Parathyroid adenoma (tissue), 2 donors: ENCODE results near the gene KICS2.

Experiments
- H2AFZ ChIP-seq: fragments of 300-600 bp; sonication (generic); one replicate; pipeline ENCODE4 v1.7.0; 2017; ENCODE audit warnings: antibody characterized with exemption, mild to moderate bottlenecking
- H3K27ac ChIP-seq: fragments of 300-600 bp; sonication (generic); one replicate; pipeline ENCODE4 v1.7.0; 2017
- H3K27me3 ChIP-seq: fragments of 300-600 bp; sonication (generic); one replicate; pipeline ENCODE4 v1.7.0; 2017; ENCODE audit warnings: low read length; ENCODE audit not compliant: control insufficient read depth, insufficient read depth
- H3K36me3 ChIP-seq: fragments of 300-600 bp; sonication (generic); one replicate; pipeline ENCODE4 v1.7.0; 2017; ENCODE audit warnings: low read length; ENCODE audit not compliant: control insufficient read depth, insufficient read depth
- H3K4me1 ChIP-seq: fragments of 300-600 bp; sonication (generic); one replicate; pipeline ENCODE4 v1.7.0; 2017; ENCODE audit warnings: control low read depth
- H3K4me2 ChIP-seq: fragments of 300-600 bp; sonication (generic); one replicate; pipeline ENCODE4 v1.7.0; 2017; ENCODE audit warnings: low read length
- H3K4me3 ChIP-seq: fragments of 300-600 bp; sonication (generic); one replicate; pipeline ENCODE4 v1.7.0; 2017; ENCODE audit warnings: low read depth, low read length
- H3K79me2 ChIP-seq: fragments of 300-600 bp; sonication (generic); one replicate; pipeline ENCODE4 v1.7.0; 2017; ENCODE audit warnings: control low read depth
- H3K9ac ChIP-seq: fragments of 300-600 bp; sonication (generic); one replicate; pipeline ENCODE4 v1.7.0; 2017; ENCODE audit warnings: mild to moderate bottlenecking
- H3K9me3 ChIP-seq: fragments of 300-600 bp; sonication (generic); one replicate; pipeline ENCODE4 v1.7.0; 2017; ENCODE audit warnings: low read length; ENCODE audit not compliant: control insufficient read depth
- CTCF ChIP-seq: fragments of 300-600 bp; sonication (generic); IDR thresholded peaks from one replicate; pipeline ENCODE4 v1.7.0; 2017; ENCODE audit warnings: antibody characterized with exemption, mild to moderate bottlenecking
- donor health status: primary hyperparathyroidism.

Gene KICS2

DNA sequence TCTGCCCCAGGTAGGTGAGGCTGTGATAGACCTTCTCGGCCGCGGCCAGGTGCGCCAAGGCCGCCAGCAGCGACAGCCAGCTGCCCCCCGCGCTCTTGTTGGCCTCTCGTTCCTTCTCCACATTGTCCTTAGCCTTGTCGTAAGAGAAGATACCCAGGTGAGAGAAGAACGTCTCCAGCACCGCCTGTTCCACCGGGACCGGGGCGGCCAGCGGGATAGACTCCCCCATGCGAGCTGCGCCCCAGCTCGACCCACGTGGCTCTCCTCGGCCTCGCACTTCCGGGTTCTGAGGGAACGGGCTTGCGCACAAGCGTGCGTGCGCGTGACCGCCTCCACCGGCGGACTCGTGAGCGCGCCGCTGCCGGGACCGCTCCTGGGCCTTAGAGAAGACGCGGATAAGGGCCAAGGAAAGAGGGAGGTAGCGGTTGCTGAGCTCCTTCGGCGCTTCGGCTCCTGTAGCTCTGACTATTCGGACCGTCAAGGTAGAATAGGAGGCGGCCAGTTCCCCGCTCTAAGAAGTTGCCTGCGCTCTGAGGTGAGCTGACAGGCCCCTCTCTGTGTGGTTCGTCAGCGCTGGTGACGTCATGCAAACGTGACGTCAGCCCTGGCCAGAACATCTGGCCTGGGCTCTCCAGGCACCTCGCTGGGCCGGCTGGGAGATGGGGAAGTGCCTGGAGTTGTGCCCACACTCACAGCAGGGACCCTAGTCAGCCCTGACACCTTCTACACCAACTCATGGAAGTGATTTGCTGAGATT lies at the start of gene KICS2:
KICS2 (minus strand) TSS at position 288 of the 757 bp plus-strand sequence; CDS start at position 229, 59 bp downstream.
- Histone ChIP-seq H3K27me3 (no peaks in the 10 kb centered on the region), H3K9me3 (no peaks in the 10 kb centered on the region), H3K9ac (peak within 1 kb of the TSS; percentile 79), H3K79me2 (peaks cover 3% of the 10 kb centered on the region), H3K4me3 (peak within 1 kb of the TSS; percentile 96), H3K4me1 (peaks cover 5% of the 10 kb centered on the region), H3K4me2 (peak within 1 kb of the TSS; percentile 97), H3K36me3 (no peaks in the 10 kb centered on the region), H2AFZ (peak within 1 kb of the TSS; percentile 74), H3K27ac (peak within 1 kb of the TSS; percentile 93)
- TF ChIP-seq CTCF, result no peak

DNA sequence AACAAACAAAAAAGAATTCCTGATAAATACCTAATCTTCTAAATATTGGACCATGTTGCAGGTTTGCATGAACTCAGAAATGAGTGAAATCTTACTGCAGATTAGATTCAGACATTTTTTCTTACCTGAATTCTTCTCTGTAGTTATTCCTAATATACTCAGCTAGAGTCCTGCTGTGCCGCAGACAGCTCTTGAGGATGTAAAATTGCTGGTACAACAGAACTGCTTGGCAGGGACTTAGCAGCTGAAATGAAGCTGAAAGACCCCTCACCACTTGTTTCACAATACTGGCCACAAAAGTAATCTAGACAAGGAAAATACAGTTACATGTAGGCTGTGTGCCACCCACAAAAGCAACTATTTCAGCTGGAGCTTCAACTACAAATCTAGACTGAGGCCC lies 48.3 kb upstream of the KICS2 start:
- Histone ChIP-seq H3K27me3 (no peaks in the 10 kb centered on the region), H3K4me3 (no peak overlapping the region), H2AFZ (no peak overlapping the region), H3K79me2 (no peaks in the 10 kb centered on the region), H3K4me1 (no peaks in the 10 kb centered on the region), H3K9ac (no peak overlapping the region), H3K36me3 (no peaks in the 10 kb centered on the region), H3K27ac (no peak overlapping the region), H3K9me3 (no peaks in the 10 kb centered on the region), H3K4me2 (no peak overlapping the region)
- TF ChIP-seq CTCF, result no peak

DNA sequence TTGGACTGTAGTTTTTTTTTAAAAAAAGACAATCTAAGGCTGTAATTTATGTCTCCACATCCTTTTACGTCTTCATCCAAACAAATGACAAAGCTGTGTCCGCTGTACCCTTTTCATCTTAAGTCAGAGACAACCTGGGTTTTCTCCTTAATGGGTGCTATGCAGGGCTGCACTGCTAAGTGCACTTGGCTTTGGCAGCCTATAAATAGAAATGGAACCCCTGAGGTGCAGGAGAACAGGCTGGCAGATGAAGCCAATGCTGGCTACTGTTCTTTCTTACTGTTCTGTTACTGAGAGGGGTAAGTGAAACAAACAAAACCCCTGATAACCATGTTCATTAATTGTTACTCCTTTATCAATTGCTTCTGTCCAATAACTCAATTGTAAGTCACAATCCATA lies 47.1 kb upstream of the KICS2 start:
- H3K27me3 ChIP-seq, result no peaks in the 10 kb centered on the region
- no peaks in the 10 kb centered on the region for H3K9me3 ChIP-seq
- no peaks in the 10 kb centered on the region for H3K4me1 ChIP-seq
- no peaks in the 10 kb centered on the region for H3K36me3 ChIP-seq
- no peak for TF ChIP-seq CTCF
- H3K4me2 ChIP-seq, result no peak overlapping the region
- H3K4me3 ChIP-seq, result no peak overlapping the region
- no peak overlapping the region for H2AFZ ChIP-seq
- H3K9ac ChIP-seq, result no peak overlapping the region
- no peak overlapping the region for H3K27ac ChIP-seq
- H3K79me2 ChIP-seq, result no peaks in the 10 kb centered on the region

DNA sequence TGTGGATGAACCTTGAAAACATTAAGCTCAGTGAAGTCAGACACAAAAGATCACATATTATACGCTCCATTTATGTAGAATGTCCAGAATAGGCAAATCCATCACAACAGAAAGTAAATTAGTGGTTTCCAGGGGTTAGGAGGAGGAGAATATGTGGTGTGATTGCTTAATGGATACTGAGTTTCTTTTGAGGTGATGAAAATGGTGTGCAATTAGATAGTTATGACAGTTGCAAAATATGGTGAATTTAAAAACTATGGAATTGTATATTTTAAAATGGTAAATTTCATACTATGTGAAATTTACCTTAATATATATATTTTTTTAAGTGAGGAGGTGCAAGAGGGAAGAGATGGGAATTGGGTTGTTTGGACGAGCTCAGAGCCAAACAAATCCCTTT lies 46.3 kb upstream of the KICS2 start:
- H3K4me2 ChIP-seq, result no peak overlapping the region
- TF ChIP-seq CTCF, result no peak
- no peaks in the 10 kb centered on the region for H3K79me2 ChIP-seq
- no peaks in the 10 kb centered on the region for H3K4me1 ChIP-seq
- no peak overlapping the region for H3K9ac ChIP-seq
- no peak overlapping the region for H2AFZ ChIP-seq
- H3K27me3 ChIP-seq, result no peaks in the 10 kb centered on the region
- H3K4me3 ChIP-seq, result no peak overlapping the region
- H3K27ac ChIP-seq, result no peak overlapping the region
- no peaks in the 10 kb centered on the region for H3K36me3 ChIP-seq
- no peaks in the 10 kb centered on the region for H3K9me3 ChIP-seq

DNA sequence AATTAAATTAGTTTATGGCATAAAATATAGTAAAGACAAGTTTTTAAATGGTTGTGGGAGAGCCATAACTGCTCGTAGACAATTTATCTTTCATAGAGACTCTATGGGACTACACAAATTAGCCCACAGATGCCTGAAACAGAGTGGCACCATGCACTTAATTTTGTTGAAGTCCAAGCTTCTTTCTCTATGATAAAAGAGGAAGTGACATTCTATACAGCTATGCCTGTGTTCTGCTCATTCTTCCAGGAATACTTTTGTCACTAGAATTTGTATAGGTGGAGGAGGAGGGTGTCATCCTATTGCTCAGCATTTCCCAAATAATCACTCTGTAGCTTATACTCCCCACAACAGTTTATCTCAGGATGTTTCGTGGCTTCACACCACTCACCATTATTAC lies 43.7 kb upstream of the KICS2 start:
- H2AFZ ChIP-seq, result no peak overlapping the region
- H3K9ac ChIP-seq, result no peak overlapping the region
- H3K27me3 ChIP-seq, result no peaks in the 10 kb centered on the region
- H3K9me3 ChIP-seq, result no peaks in the 10 kb centered on the region
- no peaks in the 10 kb centered on the region for H3K36me3 ChIP-seq
- no peak for TF ChIP-seq CTCF
- no peak overlapping the region for H3K4me3 ChIP-seq
- no peak overlapping the region for H3K27ac ChIP-seq
- H3K4me2 ChIP-seq, result no peak overlapping the region
- H3K4me1 ChIP-seq, result no peaks in the 10 kb centered on the region
- H3K79me2 ChIP-seq, result no peaks in the 10 kb centered on the region
